GM12878 (cell line): ENCODE measurements around the gene ACOT12. TPM values are rescaled to one million over a fixed set of nuclear protein-coding genes. Genes with fewer than 3 reads are reported as not detected.

Experiments used
- HDAC6 ChIP-seq: fragments of 200-600 bp; sonication (generic); IDR thresholded peaks from one replicate; pipeline ENCODE4 v1.8.0; 2017; ENCODE audit warnings: antibody characterized with exemption; ENCODE audit not compliant: unreplicated experiment
- IKZF2 ChIP-seq, 2 experiments: fragments of 450-650 bp; IDR thresholded peaks; 2 replicates each; pipeline ENCODE4 v1.6.1; 2017; ENCODE audit warnings: mild to moderate bottlenecking in 2 of 2, moderate library complexity in 2 of 2
- ZNF207 ChIP-seq: fragments of 450-650 bp; IDR thresholded peaks from 2 replicates; pipeline ENCODE4 v1.6.1; 2014; ENCODE audit warnings: antibody characterized with exemption, mild to moderate bottlenecking, borderline replicate concordance
- polyA plus RNA-seq, 11 experiments: library from polyadenylated mRNA; depleted of rRNA in 4 of 11; unstranded in 6 of 11; stranded (reverse) in 5 of 11; fragments of >200 nt; fragmentation: Nextera tagmentation in 4 of 11; fragmentation: Illumina TruSeq in 1 of 11; extraction: Ambion mirVana in 4 of 11; extraction: Trizol in 1 of 11; gene quantifications; 1 replicate in 1 of 11; 2 replicates in 10 of 11; pipeline versions ENCODE4 v1.2.1 to v1.2.3, GENCODE V29; 2011 to 2016; ENCODE audit warnings: inconsistent platforms in 2 of 11, missing spikeins in 2 of 11, low read depth in 1 of 11
- total RNA-seq, 4 experiments: library from RNA; depleted of rRNA in 3 of 4; stranded (reverse); fragments of >200 nt in 3 of 4; fragmentation: Illumina TruSeq in 1 of 4; extraction: Trizol in 1 of 4; gene quantifications; 2 replicates each; pipeline versions ENCODE4 v1.2.1 to v1.2.3, GENCODE V29; 2013 to 2021
- TF ChIP-seq, protein P1 (sequence below): IDR thresholded peaks from 2 replicates; pipeline ENCODE4 v1.6.1; 2012; ENCODE audit warnings: low read length, inconsistent platforms
- TF ChIP-seq, protein P2 (sequence below): fragments of 150-350 bp; IDR thresholded peaks from 2 replicates; pipeline ENCODE4 v1.6.1; 2016; ENCODE audit warnings: low read depth, low read length
- TF ChIP-seq, protein P3 (sequence below): IDR thresholded peaks from 2 replicates; pipeline ENCODE4 v1.6.1; 2011; ENCODE audit warnings: low read depth, mild to moderate bottlenecking, low read length, moderate library complexity, borderline replicate concordance; ENCODE audit errors: extremely low read depth
- TF ChIP-seq, protein P4 (sequence below): fragments of 450-650 bp; IDR thresholded peaks from 2 replicates; pipeline ENCODE4 v1.6.1; 2017; ENCODE audit warnings: mild to moderate bottlenecking, moderate library complexity

ACOT12 gene
- total and polyA plus RNA-seq, 10 of the 15 experiments (the other 5 are each of a cell fraction or from before 2014, with no cell fraction given): 0.08 TPM; not detected in 9

DNA sequence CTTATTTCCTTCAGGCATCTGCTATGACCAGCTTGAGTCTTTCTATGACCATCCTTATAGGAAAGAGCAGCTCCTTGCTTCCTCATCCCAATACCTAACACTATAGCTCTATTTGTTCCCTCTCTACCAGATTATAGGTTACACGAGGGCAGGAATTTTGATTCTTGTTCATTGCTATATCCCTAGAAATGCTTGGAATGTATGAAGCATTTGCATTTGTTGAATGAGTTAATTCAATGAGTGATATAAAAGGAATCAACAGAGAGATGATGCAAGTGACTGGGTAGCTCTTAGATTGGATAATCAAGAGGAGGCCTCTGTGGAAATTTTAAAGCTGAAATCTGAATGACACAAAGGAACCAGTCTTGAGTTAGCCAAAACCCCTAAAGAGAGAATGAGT, 78.6 kb downstream of the ACOT12 start (continued):
- TF ChIP-seq, protein P1, sequence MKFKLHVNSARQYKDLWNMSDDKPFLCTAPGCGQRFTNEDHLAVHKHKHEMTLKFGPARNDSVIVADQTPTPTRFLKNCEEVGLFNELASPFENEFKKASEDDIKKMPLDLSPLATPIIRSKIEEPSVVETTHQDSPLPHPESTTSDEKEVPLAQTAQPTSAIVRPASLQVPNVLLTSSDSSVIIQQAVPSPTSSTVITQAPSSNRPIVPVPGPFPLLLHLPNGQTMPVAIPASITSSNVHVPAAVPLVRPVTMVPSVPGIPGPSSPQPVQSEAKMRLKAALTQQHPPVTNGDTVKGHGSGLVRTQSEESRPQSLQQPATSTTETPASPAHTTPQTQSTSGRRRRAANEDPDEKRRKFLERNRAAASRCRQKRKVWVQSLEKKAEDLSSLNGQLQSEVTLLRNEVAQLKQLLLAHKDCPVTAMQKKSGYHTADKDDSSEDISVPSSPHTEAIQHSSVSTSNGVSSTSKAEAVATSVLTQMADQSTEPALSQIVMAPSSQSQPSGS: no peak
- TF ChIP-seq HDAC6 (no peak), ZNF207 (no peak), IKZF2 (IDR thresholded peaks at IDR 0.05) (no peak)
- TF ChIP-seq, protein P2, sequence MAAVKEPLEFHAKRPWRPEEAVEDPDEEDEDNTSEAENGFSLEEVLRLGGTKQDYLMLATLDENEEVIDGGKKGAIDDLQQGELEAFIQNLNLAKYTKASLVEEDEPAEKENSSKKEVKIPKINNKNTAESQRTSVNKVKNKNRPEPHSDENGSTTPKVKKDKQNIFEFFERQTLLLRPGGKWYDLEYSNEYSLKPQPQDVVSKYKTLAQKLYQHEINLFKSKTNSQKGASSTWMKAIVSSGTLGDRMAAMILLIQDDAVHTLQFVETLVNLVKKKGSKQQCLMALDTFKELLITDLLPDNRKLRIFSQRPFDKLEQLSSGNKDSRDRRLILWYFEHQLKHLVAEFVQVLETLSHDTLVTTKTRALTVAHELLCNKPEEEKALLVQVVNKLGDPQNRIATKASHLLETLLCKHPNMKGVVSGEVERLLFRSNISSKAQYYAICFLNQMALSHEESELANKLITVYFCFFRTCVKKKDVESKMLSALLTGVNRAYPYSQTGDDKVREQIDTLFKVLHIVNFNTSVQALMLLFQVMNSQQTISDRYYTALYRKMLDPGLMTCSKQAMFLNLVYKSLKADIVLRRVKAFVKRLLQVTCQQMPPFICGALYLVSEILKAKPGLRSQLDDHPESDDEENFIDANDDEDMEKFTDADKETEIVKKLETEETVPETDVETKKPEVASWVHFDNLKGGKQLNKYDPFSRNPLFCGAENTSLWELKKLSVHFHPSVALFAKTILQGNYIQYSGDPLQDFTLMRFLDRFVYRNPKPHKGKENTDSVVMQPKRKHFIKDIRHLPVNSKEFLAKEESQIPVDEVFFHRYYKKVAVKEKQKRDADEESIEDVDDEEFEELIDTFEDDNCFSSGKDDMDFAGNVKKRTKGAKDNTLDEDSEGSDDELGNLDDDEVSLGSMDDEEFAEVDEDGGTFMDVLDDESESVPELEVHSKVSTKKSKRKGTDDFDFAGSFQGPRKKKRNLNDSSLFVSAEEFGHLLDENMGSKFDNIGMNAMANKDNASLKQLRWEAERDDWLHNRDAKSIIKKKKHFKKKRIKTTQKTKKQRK: no peak
- TF ChIP-seq, protein P3, sequence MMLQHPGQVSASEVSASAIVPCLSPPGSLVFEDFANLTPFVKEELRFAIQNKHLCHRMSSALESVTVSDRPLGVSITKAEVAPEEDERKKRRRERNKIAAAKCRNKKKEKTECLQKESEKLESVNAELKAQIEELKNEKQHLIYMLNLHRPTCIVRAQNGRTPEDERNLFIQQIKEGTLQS: no peak
- TF ChIP-seq, protein P4, sequence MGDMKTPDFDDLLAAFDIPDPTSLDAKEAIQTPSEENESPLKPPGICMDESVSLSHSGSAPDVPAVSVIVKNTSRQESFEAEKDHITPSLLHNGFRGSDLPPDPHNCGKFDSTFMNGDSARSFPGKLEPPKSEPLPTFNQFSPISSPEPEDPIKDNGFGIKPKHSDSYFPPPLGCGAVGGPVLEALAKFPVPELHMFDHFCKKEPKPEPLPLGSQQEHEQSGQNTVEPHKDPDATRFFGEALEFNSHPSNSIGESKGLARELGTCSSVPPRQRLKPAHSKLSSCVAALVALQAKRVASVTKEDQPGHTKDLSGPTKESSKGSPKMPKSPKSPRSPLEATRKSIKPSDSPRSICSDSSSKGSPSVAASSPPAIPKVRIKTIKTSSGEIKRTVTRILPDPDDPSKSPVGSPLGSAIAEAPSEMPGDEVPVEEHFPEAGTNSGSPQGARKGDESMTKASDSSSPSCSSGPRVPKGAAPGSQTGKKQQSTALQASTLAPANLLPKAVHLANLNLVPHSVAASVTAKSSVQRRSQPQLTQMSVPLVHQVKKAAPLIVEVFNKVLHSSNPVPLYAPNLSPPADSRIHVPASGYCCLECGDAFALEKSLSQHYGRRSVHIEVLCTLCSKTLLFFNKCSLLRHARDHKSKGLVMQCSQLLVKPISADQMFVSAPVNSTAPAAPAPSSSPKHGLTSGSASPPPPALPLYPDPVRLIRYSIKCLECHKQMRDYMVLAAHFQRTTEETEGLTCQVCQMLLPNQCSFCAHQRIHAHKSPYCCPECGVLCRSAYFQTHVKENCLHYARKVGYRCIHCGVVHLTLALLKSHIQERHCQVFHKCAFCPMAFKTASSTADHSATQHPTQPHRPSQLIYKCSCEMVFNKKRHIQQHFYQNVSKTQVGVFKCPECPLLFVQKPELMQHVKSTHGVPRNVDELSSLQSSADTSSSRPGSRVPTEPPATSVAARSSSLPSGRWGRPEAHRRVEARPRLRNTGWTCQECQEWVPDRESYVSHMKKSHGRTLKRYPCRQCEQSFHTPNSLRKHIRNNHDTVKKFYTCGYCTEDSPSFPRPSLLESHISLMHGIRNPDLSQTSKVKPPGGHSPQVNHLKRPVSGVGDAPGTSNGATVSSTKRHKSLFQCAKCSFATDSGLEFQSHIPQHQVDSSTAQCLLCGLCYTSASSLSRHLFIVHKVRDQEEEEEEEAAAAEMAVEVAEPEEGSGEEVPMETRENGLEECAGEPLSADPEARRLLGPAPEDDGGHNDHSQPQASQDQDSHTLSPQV: no peak
- TF ChIP-seq, all 136 proteins: peak for 0
